Prostate gland (tissue), 2 donors: ENCODE measurements around the gene CCT3. TPM values are rescaled to one million over a fixed set of nuclear protein-coding genes. Genes with fewer than 3 reads are reported as not detected.

ENCODE experiments used
- DNase-seq: peaks from one replicate; pipeline ENCODE4 v3.0.0-alpha.2; 2019; ENCODE audit warnings: low spot score
- H3K27ac ChIP-seq, 2 donors: fragments of 200-600 bp; sonication (generic); 2 replicates each; pipeline ENCODE4 v1.5.1; 2017 to 2019
- H3K27me3 ChIP-seq: fragments of 200-600 bp; sonication (generic); replicated peaks from 2 replicates; pipeline ENCODE4 v1.5.1; 2019; ENCODE audit not compliant: insufficient read depth
- H3K36me3 ChIP-seq, 2 donors: fragments of 200-600 bp; sonication (generic); 1 replicate in 1 of 2; 2 replicates in 1 of 2; pipeline versions ENCODE4 v1.5.1 to v1.8.1; 2017 to 2019
- H3K4me1 ChIP-seq: fragments of 200-600 bp; sonication (generic); replicated peaks from 2 replicates; pipeline ENCODE4 v1.5.1; 2019
- H3K4me3 ChIP-seq, 2 donors: fragments of 200-600 bp; sonication (generic); 2 replicates each; pipeline ENCODE4 v1.5.1; 2017 to 2019
- H3K9me3 ChIP-seq: fragments of 200-600 bp; sonication (generic); 2 replicates; pipeline ENCODE4 v1.5.1; 2017
- POLR2A ChIP-seq: fragments of 450-650 bp; IDR thresholded peaks from one replicate; pipeline ENCODE4 v1.6.1; 2016; ENCODE audit warnings: antibody characterized with exemption, mild to moderate bottlenecking
- POLR2AphosphoS5 ChIP-seq: sonication (generic); formaldehyde crosslinking; IDR thresholded peaks from one replicate; pipeline ENCODE4 v1.6.1; 2017; ENCODE audit warnings: antibody characterized with exemption
- WGBS: methylation state at CpG from one replicate; pipeline ENCODE4 v1.1.5; 2018; 5-methylcytosine and 5-hydroxymethylcytosine counted together
- intact Hi-C: fragments of 100-400 bp; cut with DNase I; formaldehyde crosslinking; loops from one replicate; pipeline ENCODE4 v1.14.2; 2022
- total RNA-seq, 2 donors: library from RNA; depleted of rRNA; stranded (reverse); fragments of >200 nt; gene quantifications; one replicate each; pipeline ENCODE4 v1.1.0, GENCODE V29; 2016
- TF ChIP-seq, protein P1 (sequence below), 4 experiments: fragments of 200-600 bp in 2 of 4; fragments of 450-650 bp in 2 of 4; sonication (generic) in 2 of 4; IDR thresholded peaks; 1 replicate in 3 of 4; 2 replicates in 1 of 4; pipeline ENCODE4 v1.5.1; 2016 to 2019; ENCODE audit warnings: antibody characterized with exemption in 4 of 4, mild to moderate bottlenecking in 2 of 4, moderate library complexity in 2 of 4

CCT3 gene
- total RNA-seq, 2 donors from 2014 or later: 144 to 167 TPM

DNA sequence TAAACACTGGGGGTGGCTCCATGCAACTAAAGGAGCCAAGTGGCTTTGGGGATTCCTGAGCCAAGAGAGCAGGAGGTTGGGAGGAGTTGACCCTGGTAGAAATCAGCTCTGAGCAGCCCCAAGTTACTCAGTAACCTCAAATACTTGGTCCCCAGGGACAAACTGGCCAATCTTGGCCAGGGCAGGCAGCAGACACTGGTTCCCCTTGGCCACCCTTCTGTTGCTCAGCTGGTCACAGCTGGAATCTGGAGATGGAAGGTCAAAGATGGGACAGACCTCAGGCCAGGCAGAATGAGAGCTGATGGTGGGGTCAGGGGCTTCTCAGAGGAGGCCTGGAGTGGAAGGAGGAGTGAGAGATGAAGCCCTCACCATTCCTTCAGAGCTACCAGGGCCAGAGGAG lies 27.7 kb upstream of the CCT3 start:
- Histone ChIP-seq H3K36me3 (no peaks in the 10 kb centered on the region), H3K27ac (no peak overlapping the region), H3K27me3 (no peaks in the 10 kb centered on the region), H3K4me1 (no peaks in the 10 kb centered on the region), H3K4me3 (no peak overlapping the region), H3K9me3 (no peaks in the 10 kb centered on the region)
- DNase-seq: no peak
- TF ChIP-seq POLR2AphosphoS5 (no peak), POLR2A (no peak)
- TF ChIP-seq, protein P1, sequence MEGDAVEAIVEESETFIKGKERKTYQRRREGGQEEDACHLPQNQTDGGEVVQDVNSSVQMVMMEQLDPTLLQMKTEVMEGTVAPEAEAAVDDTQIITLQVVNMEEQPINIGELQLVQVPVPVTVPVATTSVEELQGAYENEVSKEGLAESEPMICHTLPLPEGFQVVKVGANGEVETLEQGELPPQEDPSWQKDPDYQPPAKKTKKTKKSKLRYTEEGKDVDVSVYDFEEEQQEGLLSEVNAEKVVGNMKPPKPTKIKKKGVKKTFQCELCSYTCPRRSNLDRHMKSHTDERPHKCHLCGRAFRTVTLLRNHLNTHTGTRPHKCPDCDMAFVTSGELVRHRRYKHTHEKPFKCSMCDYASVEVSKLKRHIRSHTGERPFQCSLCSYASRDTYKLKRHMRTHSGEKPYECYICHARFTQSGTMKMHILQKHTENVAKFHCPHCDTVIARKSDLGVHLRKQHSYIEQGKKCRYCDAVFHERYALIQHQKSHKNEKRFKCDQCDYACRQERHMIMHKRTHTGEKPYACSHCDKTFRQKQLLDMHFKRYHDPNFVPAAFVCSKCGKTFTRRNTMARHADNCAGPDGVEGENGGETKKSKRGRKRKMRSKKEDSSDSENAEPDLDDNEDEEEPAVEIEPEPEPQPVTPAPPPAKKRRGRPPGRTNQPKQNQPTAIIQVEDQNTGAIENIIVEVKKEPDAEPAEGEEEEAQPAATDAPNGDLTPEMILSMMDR (IDR thresholded peaks at IDR 0.05): no peak
- intact Hi-C loops: no loop called here

DNA sequence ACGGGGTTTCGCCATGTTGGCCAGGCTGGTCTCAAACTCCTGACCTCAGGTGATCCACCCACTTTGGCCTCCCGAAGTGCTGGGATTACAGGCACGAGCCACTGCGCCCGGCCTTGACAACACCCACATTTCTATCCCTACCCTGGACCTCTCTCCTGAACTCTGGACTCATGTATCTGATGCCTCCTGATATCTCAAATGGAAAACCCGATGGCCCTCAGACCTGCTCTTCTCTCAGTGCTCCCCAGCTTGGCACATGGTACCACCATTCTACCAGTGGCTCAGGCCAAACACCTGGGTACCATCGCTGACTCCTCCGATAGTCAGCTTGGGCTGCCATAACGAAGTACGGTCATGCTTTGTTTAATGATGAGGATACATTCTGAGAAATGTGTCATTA lies 22.4 kb upstream of the CCT3 start:
- Histone ChIP-seq H3K9me3 (no peaks in the 10 kb centered on the region), H3K4me1 (no peaks in the 10 kb centered on the region), H3K36me3 (no peaks in the 10 kb centered on the region), H3K4me3 (no peak overlapping the region), H3K27ac (no peak overlapping the region), H3K27me3 (no peaks in the 10 kb centered on the region)
- no peak for DNase-seq
- intact Hi-C loops: no loop called here
- over 99% methylated on average over 11 of the region's 11 CpGs for WGBS
- TF ChIP-seq POLR2AphosphoS5 (no peak), POLR2A (no peak)
- TF ChIP-seq, protein P1 (IDR thresholded peaks at IDR 0.05): no peak

DNA sequence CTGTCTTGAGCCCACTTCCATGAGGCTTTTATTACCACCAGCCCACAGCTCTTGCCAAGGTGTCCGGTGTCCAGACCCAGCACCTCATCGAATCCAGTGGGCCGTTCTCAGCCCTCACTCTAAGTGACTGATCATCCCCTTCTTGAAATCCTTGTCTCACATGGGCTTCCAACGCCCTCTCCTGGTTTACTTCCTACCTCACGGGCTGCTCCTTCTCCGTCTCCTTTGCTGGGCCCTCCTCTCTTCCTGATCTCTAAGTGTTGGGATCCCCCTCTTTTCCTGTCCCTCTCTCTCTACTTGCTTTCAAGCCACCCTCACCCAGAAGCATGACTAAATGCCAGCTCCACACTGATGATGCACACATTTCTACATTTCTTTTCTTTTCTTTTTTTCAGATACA lies 21.9 kb upstream of the CCT3 start:
- intact Hi-C loops: no loop called here
- H3K27me3 ChIP-seq: no peaks in the 10 kb centered on the region
- no peaks in the 10 kb centered on the region for H3K4me1 ChIP-seq
- H3K9me3 ChIP-seq: no peaks in the 10 kb centered on the region
- H3K4me3 ChIP-seq: no peak overlapping the region
- H3K27ac ChIP-seq: no peak overlapping the region
- no peak for DNase-seq
- TF ChIP-seq POLR2AphosphoS5 (no peak), POLR2A (no peak)
- TF ChIP-seq, protein P1 (IDR thresholded peaks at IDR 0.05): no peak
- WGBS: 26% methylated on average over 6 of the region's 6 CpGs
- no peaks in the 10 kb centered on the region for H3K36me3 ChIP-seq

DNA sequence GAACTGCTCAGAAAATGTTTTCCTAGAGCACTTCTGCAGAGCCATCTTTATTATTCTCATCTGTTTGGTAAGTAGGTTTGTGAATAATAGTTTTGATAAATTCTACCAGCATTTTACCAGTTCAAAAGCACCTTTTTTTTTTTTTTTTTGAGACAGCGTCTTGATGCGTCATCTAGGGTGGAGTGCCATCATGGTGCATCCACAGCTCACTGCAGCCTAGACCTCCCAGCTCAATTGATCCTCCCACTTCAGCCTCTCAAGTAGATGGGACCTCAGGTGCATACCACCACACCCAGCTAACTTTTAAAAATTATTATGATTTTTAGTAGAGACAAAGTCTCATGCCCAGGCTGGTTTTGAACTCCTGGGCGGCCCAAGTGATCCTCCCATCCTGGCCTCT lies 21.2 kb upstream of the CCT3 start:
- Histone ChIP-seq H3K36me3 (no peaks in the 10 kb centered on the region), H3K4me1 (no peaks in the 10 kb centered on the region), H3K27me3 (no peaks in the 10 kb centered on the region), H3K27ac (no peak overlapping the region), H3K9me3 (no peaks in the 10 kb centered on the region), H3K4me3 (no peak overlapping the region)
- intact Hi-C loops: no loop called here
- WGBS: 97% methylated on average over 3 of the region's 3 CpGs
- no peak for DNase-seq
- TF ChIP-seq POLR2AphosphoS5: no peak

DNA sequence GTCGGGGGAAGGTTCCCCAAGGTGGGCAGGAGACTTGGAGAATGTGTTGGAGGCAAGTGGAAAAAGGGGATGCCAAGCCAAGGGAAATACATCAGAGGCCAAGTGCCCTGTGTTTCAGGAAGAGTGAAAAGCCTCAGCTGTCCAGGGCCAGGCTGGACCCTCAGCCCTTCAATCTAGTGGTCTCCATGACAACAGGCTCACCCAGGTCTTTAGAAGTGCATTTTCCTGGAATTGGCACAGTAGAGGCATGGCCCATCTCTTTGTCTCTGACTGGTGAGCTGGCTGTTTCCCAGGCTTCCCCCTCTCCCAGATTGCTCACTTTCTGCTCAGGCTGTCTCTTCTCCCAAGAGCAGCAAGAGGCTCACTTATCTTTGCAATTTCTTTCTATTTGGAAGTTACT lies 20.5 kb upstream of the CCT3 start:
- Histone ChIP-seq H3K4me1 (no peaks in the 10 kb centered on the region), H3K27me3 (no peaks in the 10 kb centered on the region), H3K9me3 (no peaks in the 10 kb centered on the region), H3K27ac (no peak overlapping the region), H3K4me3 (no peak overlapping the region), H3K36me3 (no peaks in the 10 kb centered on the region)
- TF ChIP-seq POLR2A: no peak
- TF ChIP-seq, protein P1 (IDR thresholded peaks at IDR 0.05): no peak
- TF ChIP-seq POLR2AphosphoS5: no peak
- 93% methylated on average over 1 of the region's 1 CpG for WGBS
- DNase-seq: no peak
- intact Hi-C loops: no loop called here
